NCI-H510A (cell line): ENCODE data around the gene TBC1D24.
A peak's percentile ranks its signal among the peaks of the same experiment; 100 is the strongest.
"Not testable (repeated sequence)": the region's sequence is repeated elsewhere in the genome, so short reads cannot be mapped to it uniquely, and the experiment has no call there.

Experiments
- DNase-seq: peaks from one replicate; lab custom pipeline; 2025; lab: John Stamatoyannopoulos, UW

The TBC1D24 gene

GRCh38 chr16:2533142-2533755, 58.3 kb downstream of the TBC1D24 start:
- DNase-seq: not testable (repeated sequence)

- DNase-seq: no peak
These were observed 59.0 kb downstream of the TBC1D24 start for GRCh38 chr16:2533912-2534311.

- DNase-seq: not testable (repeated sequence)
These were observed 59.4 kb downstream of the TBC1D24 start for GRCh38 chr16:2534335-2534734.

- DNase-seq: no peak
These were observed 60.7 kb downstream of the TBC1D24 start for GRCh38 chr16:2535625-2536013.

- peak; percentile 68 for DNase-seq
These were observed 62.8 kb downstream of the TBC1D24 start, which contains the start of gene PDPK1 for GRCh38 chr16:2537451-2538379. PDPK1 (plus strand) TSS chr16:2538021; CDS start chr16:2538113, 92 bp downstream.

GRCh38 chr16:2539192-2539844, 64.4 kb downstream of the TBC1D24 start:
- DNase-seq: not testable (repeated sequence)

- not testable (repeated sequence) for DNase-seq
These were observed 65.0 kb downstream of the TBC1D24 start for GRCh38 chr16:2539845-2540458.

- DNase-seq: not testable (repeated sequence)
These were observed 66.0 kb downstream of the TBC1D24 start for GRCh38 chr16:2540912-2541311.

GRCh38 chr16:2541409-2541808, 66.5 kb downstream of the TBC1D24 start:
- DNase-seq: not testable (repeated sequence)

GRCh38 chr16:2543771-2544170, 68.8 kb downstream of the TBC1D24 start:
- not testable (repeated sequence) for DNase-seq

GRCh38 chr16:2550283-2550878, 75.5 kb downstream of the TBC1D24 start:
- DNase-seq: not testable (repeated sequence)

- not testable (repeated sequence) for DNase-seq
These were observed 76.5 kb downstream of the TBC1D24 start for GRCh38 chr16:2551420-2551889.

GRCh38 chr16:2554709-2555425, 79.9 kb downstream of the TBC1D24 start:
- not testable (repeated sequence) for DNase-seq
